ENCODE measurements around the gene OR56A1.

DNA sequence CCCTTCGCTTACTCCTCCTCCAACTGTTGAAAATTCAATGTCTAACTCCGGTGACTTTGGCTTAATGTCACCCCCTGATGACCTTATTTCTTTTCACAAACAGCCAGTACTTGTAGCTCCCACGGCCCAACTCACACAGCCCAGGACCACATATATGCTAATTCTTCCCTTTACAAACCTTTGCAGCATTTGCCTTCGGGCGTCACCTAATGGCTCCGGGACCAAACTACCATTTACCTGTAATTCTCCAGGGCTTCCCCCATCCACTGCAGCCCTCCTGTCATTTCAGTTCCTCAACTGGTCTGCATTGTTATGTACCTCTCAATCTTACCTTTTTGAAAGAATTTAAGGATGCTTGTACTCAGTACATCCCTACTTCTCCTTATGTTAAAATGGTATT, 47.2 kb upstream of the OR56A1 start:
- TF ChIP-seq POLR2A (IDR thresholded peaks at IDR 0.05; ENCODE audit: low read depth, low read length) (no peak), POLR2AphosphoS5 (IDR thresholded peaks at IDR 0.05; ENCODE audit: low read depth, low read length) (no peak)
